GM21723 (cell line): ENCODE results near the gene CHRM5.

Experiments
- ATAC-seq: cut with Tn5 transposase; IDR thresholded peaks from one replicate; pipeline ENCODE4 v1.9.1; 2021; ENCODE audit warnings: mild to moderate bottlenecking, moderate library complexity; ENCODE audit not compliant: unreplicated experiment

CHRM5 gene

GRCh38 chr15:34084086-34084485 is 115.8 kb downstream of the CHRM5 start:
- no peak for ATAC-seq

GRCh38 chr15:34085746-34086145 is 117.4 kb downstream of the CHRM5 start:
- ATAC-seq = no peak

- no peak for ATAC-seq
These were observed 131.6 kb downstream of the CHRM5 start for GRCh38 chr15:34099914-34100313.

- ATAC-seq = peak; percentile 98
These were observed 133.3 kb downstream of the CHRM5 start, which contains the start of the genes EMC7 and PGBD4 for GRCh38 chr15:34101366-34102174. TSS of gene EMC7 (minus strand) at chr15:34101862. CDS start at chr15:34101839, 23 bp downstream. TSS of gene PGBD4 (plus strand) at chr15:34102083. CDS start at chr15:34102532, 449 bp downstream.

GRCh38 chr15:34102175-34102925 is 134.1 kb downstream of the CHRM5 start:
- no peak for ATAC-seq

- no peak for ATAC-seq
These were observed 138.1 kb downstream of the CHRM5 start for GRCh38 chr15:34106423-34106822.

GRCh38 chr15:34107315-34107714 is 139.0 kb downstream of the CHRM5 start:
- ATAC-seq = no peak

- ATAC-seq = no peak
These were observed 141.7 kb downstream of the CHRM5 start for GRCh38 chr15:34109797-34110663.

GRCh38 chr15:34111488-34111887 is 143.2 kb downstream of the CHRM5 start:
- ATAC-seq = no peak

- ATAC-seq = no peak
These were observed 145.9 kb downstream of the CHRM5 start for GRCh38 chr15:34114215-34114614.

- no peak for ATAC-seq
These were observed 146.4 kb downstream of the CHRM5 start for GRCh38 chr15:34114739-34115138.

- ATAC-seq = no peak
These were observed 148.3 kb downstream of the CHRM5 start for GRCh38 chr15:34116620-34117019.
